T-helper 1 cell (primary cell): ENCODE results near the gene ANK3.

Experiments
- DNase-seq, 5 donors: peaks; one replicate each; pipeline ENCODE4 v3.0.0-alpha.2; 2012 to 2020

ANK3 gene

GRCh38 chr10:60169111-60169510 lies 220.6 kb downstream of the ANK3 start:
- no peak for DNase-seq

DNA sequence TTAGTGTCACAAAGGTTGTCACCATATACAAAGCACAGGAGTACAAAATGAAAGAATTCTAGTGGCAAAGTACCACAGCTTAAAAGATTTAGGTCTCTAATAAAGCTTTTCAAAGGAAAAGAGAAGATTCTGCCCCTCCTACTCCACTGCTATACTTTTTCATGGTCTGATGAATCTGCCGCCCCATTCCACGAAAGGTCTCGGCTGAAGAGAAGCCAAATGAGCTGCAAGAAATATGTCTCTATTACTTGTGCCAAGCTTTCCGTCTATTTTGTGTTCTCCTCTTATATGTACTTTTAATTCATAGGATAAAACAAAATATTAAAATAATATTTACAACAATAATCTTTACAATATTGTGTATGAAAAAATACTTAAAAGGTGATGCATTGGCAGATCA lies 222.6 kb downstream of the ANK3 start:
- DNase-seq: no peak

- DNase-seq: no peak
These were observed 225.9 kb downstream of the ANK3 start for GRCh38 chr10:60163786-60164185.

- DNase-seq: no peak
These were observed 227.0 kb downstream of the ANK3 start for GRCh38 chr10:60162631-60163030.

GRCh38 chr10:60155943-60156683 lies 233.6 kb downstream of the ANK3 start:
- DNase-seq: no peak

DNA sequence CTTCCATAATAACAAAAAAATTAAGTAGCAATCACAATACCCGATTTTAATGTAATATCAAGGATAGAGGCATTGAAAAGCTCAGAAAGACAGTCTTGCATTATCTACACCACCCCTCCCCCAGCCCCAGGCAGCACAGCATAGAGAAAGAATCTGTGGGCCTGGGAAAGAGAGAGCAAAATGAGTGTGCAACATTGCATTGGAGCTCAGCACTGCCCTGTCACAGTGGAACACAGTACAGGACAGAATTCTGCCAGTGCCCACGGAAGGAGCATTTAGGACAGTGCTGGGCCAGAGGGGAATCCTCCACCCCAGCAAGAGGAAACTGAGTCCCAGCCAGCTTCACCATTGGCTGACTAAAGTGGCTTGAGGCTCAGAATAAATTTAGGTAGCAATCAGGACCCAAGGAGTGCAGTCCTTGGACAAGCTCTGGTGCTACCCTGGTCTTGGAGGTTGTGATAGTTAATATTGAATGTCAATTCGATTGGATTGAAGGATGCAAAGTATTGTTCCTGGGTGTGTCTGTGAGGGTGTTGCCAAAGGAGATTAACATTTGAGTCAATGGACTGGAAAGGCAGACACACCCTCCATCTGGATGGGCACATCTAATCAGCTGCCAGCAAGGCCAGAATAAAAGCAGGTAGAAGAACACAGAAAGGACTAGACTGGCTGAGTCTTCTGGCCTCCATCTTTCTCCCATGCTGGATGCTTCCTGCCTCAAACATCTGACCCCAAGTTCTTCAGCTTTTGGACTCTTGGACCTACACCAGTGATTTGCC lies 234.4 kb downstream of the ANK3 start:
- DNase-seq: no peak

DNA sequence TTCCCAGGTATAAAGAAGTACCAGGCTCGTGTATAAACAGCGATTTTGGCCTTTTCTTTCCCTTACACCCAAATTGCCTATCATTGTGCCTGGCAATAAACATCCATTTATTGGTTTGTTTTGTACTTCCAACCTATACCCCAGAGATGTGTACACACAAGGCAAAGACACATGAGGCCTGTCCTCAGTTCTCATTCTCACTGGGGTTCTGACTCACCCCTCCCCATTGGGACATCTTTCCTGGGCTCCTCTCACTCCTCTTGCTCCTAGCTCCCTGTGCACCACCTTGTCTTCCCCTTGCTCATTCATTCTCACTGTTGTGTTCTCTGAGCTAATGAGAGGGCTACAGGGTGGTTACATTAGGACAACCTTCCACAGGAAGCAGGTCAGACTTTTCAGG lies 240.7 kb downstream of the ANK3 start:
- DNase-seq: no peak

DNA sequence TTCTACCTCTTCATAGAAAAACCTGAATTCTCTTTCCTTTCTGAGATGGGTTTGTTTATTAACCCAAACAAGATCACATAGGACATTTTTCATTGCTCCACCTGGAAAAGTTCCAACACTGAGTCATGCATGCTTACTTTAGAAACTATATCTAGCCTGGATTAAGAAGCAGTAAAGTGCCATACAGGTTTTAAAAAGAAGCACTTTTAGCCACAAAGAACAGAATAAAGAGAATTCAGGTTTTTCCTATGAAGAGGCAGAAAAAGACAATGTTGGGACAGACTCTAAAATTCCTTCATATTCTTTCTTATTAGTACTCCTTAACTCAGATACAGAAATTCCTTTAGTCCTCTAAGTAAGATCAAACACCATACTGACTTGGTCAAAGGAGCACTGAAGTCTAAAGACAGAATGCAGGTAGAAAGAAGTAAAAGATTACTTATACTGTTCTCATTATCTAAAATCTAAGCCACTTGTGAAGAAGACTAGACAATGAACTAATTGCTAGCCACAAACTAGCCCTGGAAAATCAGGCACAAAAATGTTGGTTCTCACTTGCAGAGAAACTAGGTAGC lies 241.3 kb downstream of the ANK3 start:
- DNase-seq: no peak

DNA sequence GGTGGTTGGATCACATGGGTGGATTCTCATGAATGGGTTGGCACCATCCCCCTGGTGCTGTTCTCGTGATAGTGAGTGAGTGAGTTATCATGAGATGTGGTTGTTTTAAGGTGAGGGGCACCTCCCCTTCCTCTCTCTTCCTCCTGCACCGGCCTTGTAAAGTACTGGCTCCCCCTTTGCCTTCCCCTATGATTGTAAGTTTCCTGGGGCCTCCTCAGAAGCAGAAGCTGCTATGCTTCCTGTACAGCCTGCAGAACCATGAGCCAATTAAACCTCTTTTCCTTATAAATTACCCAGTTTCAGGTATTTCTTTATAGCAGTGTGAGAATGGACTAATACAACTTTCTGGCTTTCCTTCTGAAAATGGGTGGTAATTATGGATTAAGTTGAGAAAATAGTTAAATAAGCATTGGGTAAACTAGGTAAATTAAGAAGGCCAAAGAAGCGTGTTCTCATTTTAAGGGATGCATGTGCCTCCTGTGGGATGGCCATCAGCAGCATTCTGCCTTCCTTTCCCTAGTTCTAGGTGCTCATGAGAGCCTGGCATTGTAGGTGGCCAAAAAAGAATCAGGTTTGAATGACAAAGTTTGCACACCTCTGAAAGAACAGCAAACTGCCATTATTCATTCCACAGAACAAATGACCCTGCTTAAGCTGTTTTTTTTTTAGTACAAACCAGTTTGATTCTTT lies 242.0 kb downstream of the ANK3 start:
- DNase-seq: no peak

GRCh38 chr10:60147025-60147424 lies 242.7 kb downstream of the ANK3 start:
- DNase-seq: no peak

DNA sequence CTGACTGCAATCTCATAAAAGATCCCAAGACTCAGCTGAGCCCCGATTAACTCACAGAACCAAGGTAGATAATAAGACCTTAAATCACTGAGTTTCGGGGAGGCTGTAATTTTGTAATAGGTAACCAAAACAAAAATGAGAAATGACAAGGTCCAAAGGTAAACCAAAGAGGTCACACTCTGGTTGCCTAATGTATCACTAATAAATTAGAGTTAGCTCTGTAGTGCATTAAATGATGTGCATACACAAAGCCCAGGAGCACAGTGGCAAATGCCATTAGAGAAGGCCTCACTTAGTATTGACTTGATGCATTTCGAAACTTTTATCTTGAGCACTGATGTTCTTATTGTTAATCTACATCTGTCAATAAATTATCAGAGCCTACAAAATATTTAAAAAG lies 245.6 kb downstream of the ANK3 start:
- no peak for DNase-seq

- DNase-seq: no peak
These were observed 246.9 kb downstream of the ANK3 start for GRCh38 chr10:60142736-60143135.

GRCh38 chr10:60141896-60142559 lies 247.6 kb downstream of the ANK3 start:
- DNase-seq: no peak

- DNase-seq: no peak
These were observed 248.7 kb downstream of the ANK3 start for GRCh38 chr10:60140651-60141632.

GRCh38 chr10:60139798-60140566 lies 249.7 kb downstream of the ANK3 start:
- no peak for DNase-seq

- no peak for DNase-seq
These were observed 250.4 kb downstream of the ANK3 start for GRCh38 chr10:60139290-60139689.

- DNase-seq: no peak
These were observed 250.8 kb downstream of the ANK3 start for GRCh38 chr10:60138842-60139241.

- DNase-seq: no peak
These were observed 251.6 kb downstream of the ANK3 start for GRCh38 chr10:60138026-60138425.

DNA sequence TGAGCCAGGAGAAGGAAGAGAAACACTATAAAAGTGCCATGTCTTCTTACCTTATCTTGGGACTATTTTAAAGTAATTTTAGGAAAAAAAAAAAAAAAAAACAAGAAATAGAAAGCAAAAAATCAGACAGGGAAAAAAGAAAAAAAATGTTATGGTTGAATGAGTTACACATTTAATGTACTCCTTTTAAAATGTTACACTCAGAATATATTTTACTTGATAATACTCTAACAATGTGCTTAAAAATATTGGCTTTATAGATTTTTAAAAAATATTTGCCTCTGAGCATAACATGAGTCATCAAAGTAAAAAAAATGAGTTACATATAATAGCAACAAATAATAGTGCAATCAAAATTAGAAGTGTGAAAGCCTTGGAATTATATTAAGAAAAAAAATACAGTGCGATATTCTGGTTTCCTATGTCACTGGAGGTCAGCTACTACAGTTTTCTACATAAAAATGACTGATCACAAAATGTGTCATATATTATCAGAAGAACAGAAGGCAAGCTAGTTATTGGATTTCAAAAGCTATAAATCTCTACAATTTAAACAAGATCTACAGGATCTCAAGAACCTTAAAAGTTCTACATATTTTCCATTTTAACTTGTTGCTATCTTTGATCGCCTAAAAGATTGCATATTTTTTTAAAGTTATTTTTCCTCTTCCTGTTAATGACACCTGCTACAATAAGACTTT lies 252.2 kb downstream of the ANK3 start:
- no peak for DNase-seq

DNA sequence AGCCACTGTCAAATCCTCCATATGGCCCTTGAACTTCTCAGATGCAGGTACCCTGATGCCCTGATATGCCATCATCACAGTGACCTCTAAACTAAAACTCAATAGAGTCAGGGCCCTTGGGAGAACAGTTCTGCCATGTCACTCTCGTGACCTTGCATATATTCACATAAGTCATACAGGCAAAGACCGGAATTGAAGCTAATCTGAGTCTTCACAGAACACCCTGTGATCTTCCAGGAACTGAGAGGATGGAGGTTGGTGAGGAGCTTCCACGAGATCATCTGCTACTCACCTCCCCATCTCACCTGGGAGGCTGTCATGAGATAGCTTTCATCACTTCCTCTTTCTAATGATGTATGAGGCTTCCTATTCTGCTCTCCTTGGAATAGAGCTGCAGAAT lies 254.7 kb downstream of the ANK3 start:
- peak in 1 of 5 donors; percentile 38 for DNase-seq
